GM12878 (cell line): ENCODE results near the gene DPH7. TPM values are rescaled to one million over a fixed set of nuclear protein-coding genes. Genes with fewer than 3 reads are reported as not detected.

ENCODE experiments used
- ATAC-seq: fragments of 200-7000 bp; cut with Tn5 transposase; 3 replicates; pipeline ENCODE4 v1.9.1; 2020; ENCODE audit warnings: mild to moderate bottlenecking, moderate library complexity
- BruUV-seq: library from RNA; stranded (reverse); fragments of 400-500 nt; replicated peaks from 2 replicates; lab custom pipeline; 2021; lab: Mats Ljungman, UMichigan
- CTCF ChIA-PET: fragments of 300-600 bp; sonication (Branson Sonifier 250); formaldehyde crosslinking; extraction: SDS; loops from one replicate; lab custom pipeline; 2021; ENCODE audit warnings: inconsistent platforms; lab: Yijun Ruan, JAX
- POLR2A ChIA-PET: fragments of 350-600 bp; formaldehyde crosslinking; extraction: SDS; loops from one replicate; lab custom pipeline; 2021; ENCODE audit warnings: inconsistent platforms; lab: Charles Lee
- RAD21 ChIA-PET: fragments of 300-600 bp; sonication (Branson Sonifier 250); formaldehyde crosslinking; loops from one replicate; lab custom pipeline; 2023; ENCODE audit warnings: antibody characterized with exemption; ENCODE audit not compliant: unreplicated experiment; lab: Charles Lee
- SMC1A ChIA-PET: fragments of 300-600 bp; sonication (Branson Sonifier 250); formaldehyde crosslinking; loops from one replicate; lab custom pipeline; 2023; ENCODE audit not compliant: unreplicated experiment, uncharacterized antibody; lab: Charles Lee
- DNase-seq: peaks from one replicate; pipeline ENCODE4 v3.0.0-alpha.2; 2011; ENCODE audit warnings: low read depth, low spot score
- FAIRE-seq: peaks from 3 replicates; lab custom pipeline; 2011; peaks lifted over from hg19 to GRCh38; lab: Jason Lieb, UNC
- H2AFZ ChIP-seq: 2 replicates; pipeline ENCODE4 v1.6.0; 2011; ENCODE audit warnings: low read depth, low read length, control low read depth; ENCODE audit not compliant: control insufficient read depth
- H3K27ac ChIP-seq: 2 replicates; pipeline ENCODE4 v1.5.1; 2011; ENCODE audit warnings: control low read depth; ENCODE audit not compliant: control insufficient read depth, insufficient read depth
- H3K27me3 ChIP-seq, 2 experiments: replicated peaks in 1 of 2; 2 replicates each; pipeline versions ENCODE4 v1.6.0 to v1.6.1; 2011; ENCODE audit warnings: low read length in 1 of 2; ENCODE audit not compliant: control insufficient read depth in 2 of 2, insufficient read depth in 2 of 2
- H3K36me3 ChIP-seq, 2 experiments: 2 replicates each; pipeline ENCODE4 v1.5.1; 2011; ENCODE audit warnings: low read length in 1 of 2; ENCODE audit not compliant: control insufficient read depth in 2 of 2, insufficient read depth in 2 of 2
- H3K4me1 ChIP-seq: 2 replicates; pipeline ENCODE4 v1.6.1; 2011; ENCODE audit warnings: mild to moderate bottlenecking, low read length, moderate library complexity, mixed read lengths; ENCODE audit not compliant: control insufficient read depth, insufficient read depth
- H3K4me2 ChIP-seq: 2 replicates; pipeline ENCODE4 v1.6.0; 2011; ENCODE audit warnings: control low read depth; ENCODE audit not compliant: control insufficient read depth, insufficient read depth
- H3K4me3 ChIP-seq: fragments of 200-600 bp; sonication (generic); 2 replicates; pipeline ENCODE4 v1.5.1; 2016
- H3K79me2 ChIP-seq: 2 replicates; pipeline ENCODE4 v1.6.0; 2011; ENCODE audit warnings: low read length; ENCODE audit not compliant: control insufficient read depth, insufficient read depth
- H3K9ac ChIP-seq: 2 replicates; pipeline ENCODE4 v1.8.0; 2011; ENCODE audit warnings: low read length, control low read depth, mixed read lengths; ENCODE audit not compliant: control insufficient read depth, insufficient read depth
- H3K9me3 ChIP-seq: replicated peaks from 3 replicates; pipeline ENCODE4 v1.5.1; 2011; ENCODE audit warnings: mild to moderate bottlenecking, low read length; ENCODE audit not compliant: control insufficient read depth, insufficient read depth
- H4K20me1 ChIP-seq: 2 replicates; pipeline ENCODE4 v1.6.0; 2011; ENCODE audit not compliant: control insufficient read depth, insufficient read depth
- ATF3 ChIP-seq: IDR thresholded peaks from 2 replicates; pipeline ENCODE4 v1.6.1; 2011; ENCODE audit warnings: low read depth, mild to moderate bottlenecking, low read length, moderate library complexity, borderline replicate concordance; ENCODE audit errors: extremely low read depth
- BHLHE40 ChIP-seq, 2 experiments: fragments of 450-650 bp in 1 of 2; IDR thresholded peaks; 2 replicates each; pipeline ENCODE4 v1.6.1; 2011 to 2017; ENCODE audit warnings: low read depth in 2 of 2, borderline replicate concordance in 1 of 2, improper control_type of control experiment in 1 of 2, low read length in 1 of 2, mild to moderate bottlenecking in 1 of 2
- BRCA1 ChIP-seq: IDR thresholded peaks from 2 replicates; pipeline ENCODE4 v1.6.1; 2011; ENCODE audit warnings: low read depth, low read length, improper control_type of control experiment
- CHD2 ChIP-seq: IDR thresholded peaks from 2 replicates; pipeline ENCODE4 v1.6.1; 2011; ENCODE audit warnings: low read depth, low read length, improper control_type of control experiment, borderline replicate concordance
- DPF2 ChIP-seq: fragments of 450-650 bp; IDR thresholded peaks from 2 replicates; pipeline ENCODE4 v1.6.1; 2017; ENCODE audit warnings: mild to moderate bottlenecking
- ELK1 ChIP-seq: IDR thresholded peaks from 2 replicates; pipeline ENCODE4 v1.6.1; 2012; ENCODE audit warnings: low read depth, low read length, improper control_type of control experiment
- ETV6 ChIP-seq, 2 experiments: fragments of 450-650 bp in 1 of 2; IDR thresholded peaks in 1 of 2; conservative IDR thresholded peaks in 1 of 2; 2 replicates each; pipeline ENCODE4 v1.6.1; 2014; ENCODE audit warnings: antibody characterized with exemption in 1 of 2, borderline replicate concordance in 1 of 2, low read depth in 1 of 2, mild to moderate bottlenecking in 1 of 2, moderate library complexity in 1 of 2
- KAT2A ChIP-seq: conservative IDR thresholded peaks from 2 replicates; pipeline ENCODE4 v1.6.1; 2011; ENCODE audit warnings: low read depth, low read length; ENCODE audit not compliant: control insufficient read depth
- KDM1A ChIP-seq: fragments of 200-600 bp; sonication (generic); IDR thresholded peaks from 2 replicates; pipeline ENCODE4 v1.6.1; 2016; ENCODE audit warnings: borderline replicate concordance
- KLF5 ChIP-seq: fragments of 450-650 bp; IDR thresholded peaks from 2 replicates; pipeline ENCODE4 v1.6.1; 2014; ENCODE audit warnings: mild to moderate bottlenecking; ENCODE audit not compliant: partially characterized antibody
- LARP7 ChIP-seq: fragments of 450-650 bp; IDR thresholded peaks from 2 replicates; pipeline ENCODE4 v1.6.1; 2017; ENCODE audit warnings: mild to moderate bottlenecking
- POLR2A ChIP-seq: IDR thresholded peaks from 2 replicates; pipeline ENCODE4 v1.6.1; 2011; ENCODE audit warnings: low read depth, mild to moderate bottlenecking, low read length
- POU2F2 ChIP-seq: IDR thresholded peaks from 3 replicates; pipeline ENCODE4 v1.6.1; 2011; ENCODE audit warnings: low read depth, mild to moderate bottlenecking, low read length, borderline replicate concordance
- RFX5 ChIP-seq: IDR thresholded peaks from 2 replicates; pipeline ENCODE4 v1.6.1; 2011; ENCODE audit warnings: low read depth, low read length, improper control_type of control experiment
- SMARCA5 ChIP-seq: fragments of 450-650 bp; IDR thresholded peaks from 2 replicates; pipeline ENCODE4 v1.6.1; 2017; ENCODE audit warnings: mild to moderate bottlenecking
- SMC3 ChIP-seq: IDR thresholded peaks from 2 replicates; pipeline ENCODE4 v1.6.1; 2011; ENCODE audit warnings: low read length, improper control_type of control experiment, borderline replicate concordance
- STAT3 ChIP-seq: IDR thresholded peaks from 2 replicates; pipeline ENCODE4 v1.6.1; 2011; ENCODE audit warnings: low read depth, low read length, improper control_type of control experiment
- TCF3 ChIP-seq: IDR thresholded peaks from 2 replicates; pipeline ENCODE4 v1.6.1; 2012; ENCODE audit warnings: low read depth, mild to moderate bottlenecking, low read length, borderline replicate concordance; ENCODE audit not compliant: insufficient read depth
- WGBS: methylation state at CpG from one replicate; pipeline ENCODE4 v1.1.6; 2016; ENCODE audit warnings: low lambda C conversion rate; ENCODE audit not compliant: insufficient replicate concordance, insufficient coverage; ENCODE audit errors: missing lambda C conversion rate; 5-methylcytosine and 5-hydroxymethylcytosine counted together
- in situ Hi-C: fragments of 300-500 bp; cut with MboI; formaldehyde crosslinking; loops from 9 replicates; pipeline ENCODE4 v1.14.3; 2018; ENCODE audit warnings: mixed read lengths
- intact Hi-C: fragments of 100-400 bp; cut with micrococcal nuclease; formaldehyde crosslinking; loops from one replicate; pipeline ENCODE4 v1.14.2; 2022; ENCODE audit not compliant: unreplicated experiment
- polyA plus RNA-seq, 11 experiments: library from polyadenylated mRNA; depleted of rRNA in 4 of 11; unstranded in 6 of 11; stranded (reverse) in 5 of 11; fragments of >200 nt; fragmentation: Nextera tagmentation in 4 of 11; fragmentation: Illumina TruSeq in 1 of 11; extraction: Ambion mirVana in 4 of 11; extraction: Trizol in 1 of 11; gene quantifications; 1 replicate in 1 of 11; 2 replicates in 10 of 11; pipeline versions ENCODE4 v1.2.1 to v1.2.3, GENCODE V29; 2011 to 2016; ENCODE audit warnings: inconsistent platforms in 2 of 11, missing spikeins in 2 of 11, low read depth in 1 of 11
- total RNA-seq, 4 experiments: library from RNA; depleted of rRNA in 3 of 4; stranded (reverse); fragments of >200 nt in 3 of 4; fragmentation: Illumina TruSeq in 1 of 4; extraction: Trizol in 1 of 4; gene quantifications; 2 replicates each; pipeline versions ENCODE4 v1.2.1 to v1.2.3, GENCODE V29; 2013 to 2021
- TF ChIP-seq, protein P1 (sequence below): IDR thresholded peaks from 2 replicates; pipeline ENCODE4 v1.6.1; 2011; ENCODE audit warnings: mild to moderate bottlenecking, low read depth, low read length, moderate library complexity; ENCODE audit not compliant: insufficient replicate concordance

The DPH7 gene
- total and polyA plus RNA-seq, 10 of the 15 experiments (the other 5 are each of a cell fraction or from before 2014, with no cell fraction given), result 8.7 to 40.0 (median 28.1) TPM

DNA sequence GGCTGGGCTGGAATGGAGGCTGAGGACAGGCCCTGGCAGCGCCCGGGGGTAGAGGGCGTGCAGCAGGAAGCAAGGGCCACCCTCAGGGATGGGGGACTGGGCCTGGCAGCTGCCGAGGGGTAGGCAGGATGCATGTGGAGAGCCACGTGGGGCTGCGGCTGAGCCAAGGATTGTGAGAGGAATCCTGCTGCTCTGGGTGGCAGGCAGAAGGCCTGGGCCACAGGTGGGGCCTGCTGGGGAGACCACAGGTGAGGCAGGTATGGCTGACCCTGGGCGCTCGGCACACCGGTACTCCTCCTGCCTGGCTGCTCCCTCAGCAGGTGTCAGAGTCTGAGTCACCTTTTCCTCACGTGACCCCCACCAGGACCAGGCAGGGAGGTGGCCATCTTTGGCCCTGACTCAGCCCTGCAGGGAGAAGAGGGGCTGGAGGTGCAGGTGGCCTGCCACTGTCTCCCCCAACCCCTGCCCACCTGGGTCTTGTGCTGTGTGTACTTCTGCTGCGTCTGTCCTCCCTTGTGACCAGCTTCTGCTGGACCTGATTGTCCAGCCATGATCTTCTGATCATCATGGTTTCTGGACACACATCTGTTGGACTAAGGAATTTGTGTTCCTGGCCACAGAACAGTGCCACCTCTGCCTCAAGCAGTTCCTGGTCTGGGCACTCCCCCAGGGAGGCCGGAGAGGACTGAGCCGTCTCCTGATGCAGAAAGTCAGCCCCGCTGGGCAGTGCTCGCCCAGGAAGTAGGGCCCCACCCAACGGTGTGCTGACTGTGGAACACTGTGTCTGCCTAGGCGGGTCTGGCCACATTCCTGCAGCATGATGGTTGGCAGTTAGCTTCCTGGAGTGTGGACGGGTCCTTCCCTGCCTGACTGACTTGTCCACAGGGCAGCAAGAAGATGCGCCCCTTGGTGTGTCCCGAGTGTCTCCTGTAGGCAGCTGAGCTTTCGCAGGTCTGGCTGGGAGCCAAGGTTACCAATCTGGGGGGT, 33.2 kb upstream of the DPH7 start:
- WGBS, result 41% methylated on average over 21 of the region's 21 CpGs
- Histone ChIP-seq H3K4me1 (peaks cover 5% of the 10 kb centered on the region), H3K27ac (no peak overlapping the region), H3K4me3 (no peak overlapping the region), H3K9me3 (no peaks in the 10 kb centered on the region), H4K20me1 (no peaks in the 10 kb centered on the region; the same call in 1 of the 2 replicates), H3K36me3 (peaks cover 2 to 7% of the 10 kb centered on the region in 2 experiments; a peak in 3 of 4 replicates), H3K27me3 (no peaks in the 10 kb centered on the region), H3K79me2 (peaks cover 2% of the 10 kb centered on the region), H2AFZ (no peak overlapping the region), H3K9ac (no peak overlapping the region), H3K4me2 (no peak overlapping the region)
- FAIRE-seq, result no peak
- BruUV-seq, result no TSS peak
- ChIA-PET RAD21 (no interaction called here), CTCF (no interaction called here), SMC1A (no interaction called here), POLR2A (interaction anchor here (0.6 kb wide), 1 partner anchor 74 kb away, joined by 3 read pairs; no protein-coding TSS in a partner anchor)
- in situ Hi-C loops, result no loop called here
- peak; percentile 56 for ATAC-seq
- intact Hi-C loops, result no loop called here
- DNase-seq, result no peak
- TF ChIP-seq ETV6 (conservative IDR thresholded peaks at IDR 0.05 in 1 of 2, IDR thresholded peaks at IDR 0.05 in 1 of 2; ENCODE audit: borderline replicate concordance in 1 of 2, low read depth in 1 of 2) (no peak), SMC3 (no peak), KLF5 (no peak), LARP7 (no peak), RFX5 (no peak), BRCA1 (no peak), POLR2A (peak; percentile 18), BHLHE40 (IDR thresholded peaks at IDR 0.05; ENCODE audit: borderline replicate concordance in 1 of 2, low read depth in 2 of 2, low read length in 1 of 2) (peak in 1 of 2 experiments; percentile 79; a peak in 2 of 4 replicates), STAT3 (no peak), ATF3 (no peak), KAT2A (no peak), DPF2 (no peak), ELK1 (no peak), SMARCA5 (no peak), POU2F2 (no peak), KDM1A (no peak), CHD2 (no peak), TCF3 (0 out of 2 replicates have a peak, but pooled peaks have one; percentile 42)
- TF ChIP-seq, protein P1, sequence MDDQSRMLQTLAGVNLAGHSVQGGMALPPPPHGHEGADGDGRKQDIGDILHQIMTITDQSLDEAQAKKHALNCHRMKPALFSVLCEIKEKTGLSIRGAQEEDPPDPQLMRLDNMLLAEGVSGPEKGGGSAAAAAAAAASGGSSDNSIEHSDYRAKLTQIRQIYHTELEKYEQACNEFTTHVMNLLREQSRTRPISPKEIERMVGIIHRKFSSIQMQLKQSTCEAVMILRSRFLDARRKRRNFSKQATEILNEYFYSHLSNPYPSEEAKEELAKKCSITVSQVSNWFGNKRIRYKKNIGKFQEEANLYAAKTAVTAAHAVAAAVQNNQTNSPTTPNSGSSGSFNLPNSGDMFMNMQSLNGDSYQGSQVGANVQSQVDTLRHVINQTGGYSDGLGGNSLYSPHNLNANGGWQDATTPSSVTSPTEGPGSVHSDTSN, result no peak
